GM19240 (cell line): Measurements from ENCODE around the gene FAM124A.

Source experiments
- DNase-seq: peaks from one replicate; pipeline ENCODE4 v3.0.0; 2011; ENCODE audit warnings: low spot score; ENCODE audit not compliant: insufficient read length

The FAM124A gene

GRCh38 chr13:51222037-51222685 lies at the start of gene FAM124A:
Gene FAM124A, plus strand, starts transcription at chr13:51222398. Its CDS starts 104 bp downstream, at chr13:51222502.
- no peak for DNase-seq

- DNase-seq, result no peak
Measured at GRCh38 chr13:51175021-51175420, 47.2 kb upstream of the FAM124A start.

GRCh38 chr13:51175639-51176038 lies 46.6 kb upstream of the FAM124A start:
- DNase-seq, result no peak

GRCh38 chr13:51177188-51177587 lies 45.0 kb upstream of the FAM124A start:
- DNase-seq, result no peak

- no peak for DNase-seq
Measured at GRCh38 chr13:51178456-51179074, 43.6 kb upstream of the FAM124A start.

GRCh38 chr13:51179432-51179971 lies 42.7 kb upstream of the FAM124A start:
- no peak for DNase-seq

GRCh38 chr13:51180853-51181511 lies 41.2 kb upstream of the FAM124A start:
- no peak for DNase-seq

GRCh38 chr13:51181786-51182383 lies 40.3 kb upstream of the FAM124A start:
- DNase-seq, result no peak

GRCh38 chr13:51191743-51192142 lies 30.5 kb upstream of the FAM124A start:
- DNase-seq, result no peak

GRCh38 chr13:51192348-51192747 lies 29.9 kb upstream of the FAM124A start:
- DNase-seq, result no peak

GRCh38 chr13:51193387-51193786 lies 28.8 kb upstream of the FAM124A start:
- DNase-seq, result no peak

GRCh38 chr13:51194942-51195341 lies 27.3 kb upstream of the FAM124A start:
- no peak for DNase-seq

- DNase-seq, result no peak
Measured at GRCh38 chr13:51201886-51202285, 20.3 kb upstream of the FAM124A start.

GRCh38 chr13:51202477-51203046 lies 19.6 kb upstream of the FAM124A start:
- no peak for DNase-seq

GRCh38 chr13:51206584-51206983 lies 15.6 kb upstream of the FAM124A start:
- no peak for DNase-seq

GRCh38 chr13:51207881-51208280 lies 14.3 kb upstream of the FAM124A start:
- DNase-seq, result no peak

GRCh38 chr13:51208716-51209115 lies 13.5 kb upstream of the FAM124A start:
- DNase-seq, result no peak

GRCh38 chr13:51211910-51212309 lies 10.3 kb upstream of the FAM124A start:
- no peak for DNase-seq

GRCh38 chr13:51212758-51213157 lies 9.4 kb upstream of the FAM124A start:
- no peak for DNase-seq

- DNase-seq, result no peak
Measured at GRCh38 chr13:51213173-51213728, 8.9 kb upstream of the FAM124A start.

- no peak for DNase-seq
Measured at GRCh38 chr13:51218626-51219025, 3.6 kb upstream of the FAM124A start.
